GM12878 (cell line): Measurements from ENCODE around the gene TAS2R46.

Experiments used
- BCL11A ChIP-seq: IDR thresholded peaks from 2 replicates; pipeline ENCODE4 v1.6.1; 2011; ENCODE audit warnings: low read depth, low read length
- CEBPB ChIP-seq, 2 experiments: fragments of 150-350 bp in 1 of 2; IDR thresholded peaks; 2 replicates each; pipeline ENCODE4 v1.6.1; 2012 to 2014; ENCODE audit warnings: low read depth in 2 of 2, low read length in 2 of 2, borderline replicate concordance in 1 of 2, inconsistent platforms in 1 of 2
- RFX5 ChIP-seq: IDR thresholded peaks from 2 replicates; pipeline ENCODE4 v1.6.1; 2011; ENCODE audit warnings: low read depth, low read length, improper control_type of control experiment
- TAF1 ChIP-seq: IDR thresholded peaks from 2 replicates; pipeline ENCODE4 v1.6.1; 2011; ENCODE audit warnings: mild to moderate bottlenecking, low read depth, low read length, borderline replicate concordance
- YBX1 ChIP-seq: fragments of 450-650 bp; IDR thresholded peaks from 2 replicates; pipeline ENCODE4 v1.6.1; 2016; ENCODE audit warnings: antibody characterized with exemption
- TF ChIP-seq, protein P1 (sequence below): IDR thresholded peaks from 2 replicates; pipeline ENCODE4 v1.6.1; 2012; ENCODE audit warnings: improper control_type of control experiment, low read depth, low read length; ENCODE audit not compliant: insufficient replicate concordance
- TF ChIP-seq, protein P2 (sequence below): fragments of 450-650 bp; formaldehyde crosslinking; IDR thresholded peaks from 2 replicates; pipeline ENCODE4 v1.4.0; 2020; ENCODE audit warnings: mild to moderate bottlenecking, moderate library complexity
- TF ChIP-seq, protein P3 (sequence below), 3 experiments: IDR thresholded peaks in 2 of 3; conservative IDR thresholded peaks in 1 of 3; 2 replicates each; pipeline ENCODE4 v1.5.1; 2011; ENCODE audit warnings: low read depth in 3 of 3, low read length in 3 of 3, mild to moderate bottlenecking in 3 of 3, control low read depth in 2 of 3, moderate library complexity in 2 of 3, inconsistent platforms in 1 of 3, mixed read lengths in 1 of 3; ENCODE audit not compliant: control insufficient read depth in 2 of 3, insufficient read depth in 1 of 3; ENCODE audit errors: extremely low read depth in 1 of 3

DNA sequence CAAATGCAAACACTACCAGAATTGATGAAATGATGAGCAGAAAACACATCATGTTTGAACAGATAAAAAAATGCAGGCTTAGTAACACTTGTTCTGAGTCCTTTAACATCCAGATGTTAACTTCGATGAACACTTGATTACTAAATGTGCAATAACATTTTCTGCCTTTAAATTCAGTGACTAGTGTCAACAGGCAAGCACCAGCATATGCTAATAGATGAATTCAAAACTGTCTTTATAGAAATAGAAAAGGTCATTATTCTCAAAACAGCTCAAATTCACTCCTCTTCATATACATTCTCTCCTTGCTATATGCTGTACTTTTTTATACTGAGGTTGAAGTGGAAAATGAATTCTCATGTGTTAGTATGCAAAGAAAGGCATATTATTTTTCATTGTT lies 39.6 kb downstream of the TAS2R46 start, which contains the start of gene TAS2R19:
- TF ChIP-seq TAF1 (no peak), BCL11A (no peak), RFX5 (no peak), CEBPB (IDR thresholded peaks at IDR 0.05; ENCODE audit: borderline replicate concordance in 1 of 2, low read depth in 2 of 2, low read length in 2 of 2) (no peak), YBX1 (no peak)
- TF ChIP-seq, protein P1, sequence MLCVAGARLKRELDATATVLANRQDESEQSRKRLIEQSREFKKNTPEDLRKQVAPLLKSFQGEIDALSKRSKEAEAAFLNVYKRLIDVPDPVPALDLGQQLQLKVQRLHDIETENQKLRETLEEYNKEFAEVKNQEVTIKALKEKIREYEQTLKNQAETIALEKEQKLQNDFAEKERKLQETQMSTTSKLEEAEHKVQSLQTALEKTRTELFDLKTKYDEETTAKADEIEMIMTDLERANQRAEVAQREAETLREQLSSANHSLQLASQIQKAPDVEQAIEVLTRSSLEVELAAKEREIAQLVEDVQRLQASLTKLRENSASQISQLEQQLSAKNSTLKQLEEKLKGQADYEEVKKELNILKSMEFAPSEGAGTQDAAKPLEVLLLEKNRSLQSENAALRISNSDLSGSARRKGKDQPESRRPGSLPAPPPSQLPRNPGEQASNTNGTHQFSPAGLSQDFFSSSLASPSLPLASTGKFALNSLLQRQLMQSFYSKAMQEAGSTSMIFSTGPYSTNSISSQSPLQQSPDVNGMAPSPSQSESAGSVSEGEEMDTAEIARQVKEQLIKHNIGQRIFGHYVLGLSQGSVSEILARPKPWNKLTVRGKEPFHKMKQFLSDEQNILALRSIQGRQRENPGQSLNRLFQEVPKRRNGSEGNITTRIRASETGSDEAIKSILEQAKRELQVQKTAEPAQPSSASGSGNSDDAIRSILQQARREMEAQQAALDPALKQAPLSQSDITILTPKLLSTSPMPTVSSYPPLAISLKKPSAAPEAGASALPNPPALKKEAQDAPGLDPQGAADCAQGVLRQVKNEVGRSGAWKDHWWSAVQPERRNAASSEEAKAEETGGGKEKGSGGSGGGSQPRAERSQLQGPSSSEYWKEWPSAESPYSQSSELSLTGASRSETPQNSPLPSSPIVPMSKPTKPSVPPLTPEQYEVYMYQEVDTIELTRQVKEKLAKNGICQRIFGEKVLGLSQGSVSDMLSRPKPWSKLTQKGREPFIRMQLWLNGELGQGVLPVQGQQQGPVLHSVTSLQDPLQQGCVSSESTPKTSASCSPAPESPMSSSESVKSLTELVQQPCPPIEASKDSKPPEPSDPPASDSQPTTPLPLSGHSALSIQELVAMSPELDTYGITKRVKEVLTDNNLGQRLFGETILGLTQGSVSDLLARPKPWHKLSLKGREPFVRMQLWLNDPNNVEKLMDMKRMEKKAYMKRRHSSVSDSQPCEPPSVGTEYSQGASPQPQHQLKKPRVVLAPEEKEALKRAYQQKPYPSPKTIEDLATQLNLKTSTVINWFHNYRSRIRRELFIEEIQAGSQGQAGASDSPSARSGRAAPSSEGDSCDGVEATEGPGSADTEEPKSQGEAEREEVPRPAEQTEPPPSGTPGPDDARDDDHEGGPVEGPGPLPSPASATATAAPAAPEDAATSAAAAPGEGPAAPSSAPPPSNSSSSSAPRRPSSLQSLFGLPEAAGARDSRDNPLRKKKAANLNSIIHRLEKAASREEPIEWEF = no peak
- TF ChIP-seq, protein P2, sequence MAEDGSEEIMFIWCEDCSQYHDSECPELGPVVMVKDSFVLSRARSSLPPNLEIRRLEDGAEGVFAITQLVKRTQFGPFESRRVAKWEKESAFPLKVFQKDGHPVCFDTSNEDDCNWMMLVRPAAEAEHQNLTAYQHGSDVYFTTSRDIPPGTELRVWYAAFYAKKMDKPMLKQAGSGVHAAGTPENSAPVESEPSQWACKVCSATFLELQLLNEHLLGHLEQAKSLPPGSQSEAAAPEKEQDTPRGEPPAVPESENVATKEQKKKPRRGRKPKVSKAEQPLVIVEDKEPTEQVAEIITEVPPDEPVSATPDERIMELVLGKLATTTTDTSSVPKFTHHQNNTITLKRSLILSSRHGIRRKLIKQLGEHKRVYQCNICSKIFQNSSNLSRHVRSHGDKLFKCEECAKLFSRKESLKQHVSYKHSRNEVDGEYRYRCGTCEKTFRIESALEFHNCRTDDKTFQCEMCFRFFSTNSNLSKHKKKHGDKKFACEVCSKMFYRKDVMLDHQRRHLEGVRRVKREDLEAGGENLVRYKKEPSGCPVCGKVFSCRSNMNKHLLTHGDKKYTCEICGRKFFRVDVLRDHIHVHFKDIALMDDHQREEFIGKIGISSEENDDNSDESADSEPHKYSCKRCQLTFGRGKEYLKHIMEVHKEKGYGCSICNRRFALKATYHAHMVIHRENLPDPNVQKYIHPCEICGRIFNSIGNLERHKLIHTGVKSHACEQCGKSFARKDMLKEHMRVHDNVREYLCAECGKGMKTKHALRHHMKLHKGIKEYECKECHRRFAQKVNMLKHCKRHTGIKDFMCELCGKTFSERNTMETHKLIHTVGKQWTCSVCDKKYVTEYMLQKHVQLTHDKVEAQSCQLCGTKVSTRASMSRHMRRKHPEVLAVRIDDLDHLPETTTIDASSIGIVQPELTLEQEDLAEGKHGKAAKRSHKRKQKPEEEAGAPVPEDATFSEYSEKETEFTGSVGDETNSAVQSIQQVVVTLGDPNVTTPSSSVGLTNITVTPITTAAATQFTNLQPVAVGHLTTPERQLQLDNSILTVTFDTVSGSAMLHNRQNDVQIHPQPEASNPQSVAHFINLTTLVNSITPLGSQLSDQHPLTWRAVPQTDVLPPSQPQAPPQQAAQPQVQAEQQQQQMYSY (CRISPR knock-in tag) = no peak
- TF ChIP-seq, protein P3, sequence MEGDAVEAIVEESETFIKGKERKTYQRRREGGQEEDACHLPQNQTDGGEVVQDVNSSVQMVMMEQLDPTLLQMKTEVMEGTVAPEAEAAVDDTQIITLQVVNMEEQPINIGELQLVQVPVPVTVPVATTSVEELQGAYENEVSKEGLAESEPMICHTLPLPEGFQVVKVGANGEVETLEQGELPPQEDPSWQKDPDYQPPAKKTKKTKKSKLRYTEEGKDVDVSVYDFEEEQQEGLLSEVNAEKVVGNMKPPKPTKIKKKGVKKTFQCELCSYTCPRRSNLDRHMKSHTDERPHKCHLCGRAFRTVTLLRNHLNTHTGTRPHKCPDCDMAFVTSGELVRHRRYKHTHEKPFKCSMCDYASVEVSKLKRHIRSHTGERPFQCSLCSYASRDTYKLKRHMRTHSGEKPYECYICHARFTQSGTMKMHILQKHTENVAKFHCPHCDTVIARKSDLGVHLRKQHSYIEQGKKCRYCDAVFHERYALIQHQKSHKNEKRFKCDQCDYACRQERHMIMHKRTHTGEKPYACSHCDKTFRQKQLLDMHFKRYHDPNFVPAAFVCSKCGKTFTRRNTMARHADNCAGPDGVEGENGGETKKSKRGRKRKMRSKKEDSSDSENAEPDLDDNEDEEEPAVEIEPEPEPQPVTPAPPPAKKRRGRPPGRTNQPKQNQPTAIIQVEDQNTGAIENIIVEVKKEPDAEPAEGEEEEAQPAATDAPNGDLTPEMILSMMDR (IDR thresholded peaks at IDR 0.05 in 2 of 3, conservative IDR thresholded peaks at IDR 0.05 in 1 of 3; ENCODE audit: control insufficient read depth in 2 of 3, extremely low read depth in 1 of 3, insufficient read depth in 1 of 3, low read depth in 3 of 3, low read length in 3 of 3) = no peak
